H1 (cell line): ENCODE data around the gene NHEJ1. TPM values are rescaled to one million over a fixed set of nuclear protein-coding genes. Genes with fewer than 3 reads are reported as not detected.

Experiments
- CTCF ChIA-PET: fragments of 300-600 bp; sonication (Branson Sonifier 250); formaldehyde crosslinking; loops from one replicate; lab custom pipeline; 2021; ENCODE audit not compliant: partially characterized antibody; lab: Charles Lee
- POLR2A ChIA-PET: fragments of 300-600 bp; sonication (Branson Sonifier 250); formaldehyde crosslinking; loops from one replicate; lab custom pipeline; 2021; ENCODE audit warnings: inconsistent platforms; ENCODE audit not compliant: partially characterized antibody; lab: Charles Lee
- DNase-seq, 2 experiments: peaks; one replicate each; pipeline versions ENCODE4 v3.0.0 to v3.0.0-alpha.2; 2010 to 2022; ENCODE audit warnings: low spot score in 2 of 2, low read depth in 1 of 2, mixed read lengths in 1 of 2
- FAIRE-seq: peaks from 2 replicates; lab custom pipeline; 2011; peaks lifted over from hg19 to GRCh38; lab: Jason Lieb, UNC
- H2AFZ ChIP-seq: 2 replicates; pipeline ENCODE4 v1.8.1; 2012; ENCODE audit warnings: low read length, inconsistent platforms
- H2AK5ac ChIP-seq: 2 replicates; pipeline ENCODE4 v1.6.1; 2013; ENCODE audit warnings: low read depth, low read length
- H2BK120ac ChIP-seq: replicated peaks from 2 replicates; pipeline ENCODE3; 2013; ENCODE audit warnings: low read depth, low read length, inconsistent platforms
- H2BK12ac ChIP-seq: 2 replicates; pipeline ENCODE4 v1.6.1; 2013; ENCODE audit warnings: low read depth, low read length
- H2BK15ac ChIP-seq: 2 replicates; pipeline ENCODE4 v1.6.1; 2013; ENCODE audit warnings: low read length
- H2BK20ac ChIP-seq: 2 replicates; pipeline ENCODE4 v1.6.1; 2013; ENCODE audit warnings: low read length
- H2BK5ac ChIP-seq: 2 replicates; pipeline ENCODE4 v1.6.1; 2013; ENCODE audit warnings: low read depth, low read length
- H3K14ac ChIP-seq: 2 replicates; pipeline ENCODE4 v1.6.1; 2013; ENCODE audit warnings: inconsistent platforms; ENCODE audit not compliant: insufficient read length
- H3K18ac ChIP-seq: 2 replicates; pipeline ENCODE4 v1.6.1; 2013; ENCODE audit warnings: low read length; ENCODE audit errors: extremely low read depth
- H3K23ac ChIP-seq: 2 replicates; pipeline ENCODE4 v1.6.1; 2013; ENCODE audit warnings: inconsistent platforms; ENCODE audit not compliant: insufficient read length
- H3K23me2 ChIP-seq: 2 replicates; pipeline ENCODE4 v1.6.1; 2013; ENCODE audit warnings: low read depth, low read length
- H3K27ac ChIP-seq: 2 replicates; pipeline ENCODE4 v1.6.1; 2011; ENCODE audit warnings: low read depth, low read length, inconsistent platforms
- H3K27me3 ChIP-seq, 4 experiments: replicated peaks in 1 of 4; 1 replicate in 1 of 4; 2 replicates in 3 of 4; pipeline versions ENCODE4 v1.6.1 to v1.8.1; 2011 to 2013; ENCODE audit warnings: low read length in 3 of 4, mild to moderate bottlenecking in 3 of 4, inconsistent platforms in 2 of 4, mixed read lengths in 2 of 4, moderate library complexity in 1 of 4; ENCODE audit not compliant: control insufficient read depth in 3 of 4, insufficient read depth in 3 of 4; ENCODE audit errors: extremely low read depth in 1 of 4
- H3K36me3 ChIP-seq, 4 experiments: 2 replicates each; pipeline versions ENCODE4 v1.6.1 to v1.8.1; 2011 to 2013; ENCODE audit warnings: mild to moderate bottlenecking in 4 of 4, low read length in 3 of 4, moderate library complexity in 2 of 4, control low read depth in 1 of 4, inconsistent platforms in 1 of 4; ENCODE audit not compliant: insufficient read depth in 4 of 4, control insufficient read depth in 2 of 4
- H3K4ac ChIP-seq: replicated peaks from 2 replicates; pipeline ENCODE3; 2013; ENCODE audit warnings: low read length, low read depth, mixed read lengths, inconsistent platforms; ENCODE audit not compliant: insufficient read length
- H3K4me1 ChIP-seq, 4 experiments: replicated peaks in 1 of 4; 1 replicate in 1 of 4; 2 replicates in 3 of 4; pipeline versions ENCODE4 v1.6.1 to v1.8.1; 2011 to 2013; ENCODE audit warnings: low read length in 3 of 4, inconsistent platforms in 2 of 4, mixed read lengths in 1 of 4; ENCODE audit not compliant: insufficient read depth in 4 of 4, control insufficient read depth in 3 of 4
- H3K4me2 ChIP-seq, 2 experiments: 2 replicates each; pipeline versions ENCODE4 v1.6.1 to v1.8.1; 2011 to 2013; ENCODE audit warnings: low read depth in 2 of 2, low read length in 2 of 2, control low read depth in 1 of 2, inconsistent platforms in 1 of 2, mild to moderate bottlenecking in 1 of 2; ENCODE audit not compliant: insufficient read depth in 1 of 2
- H3K4me3 ChIP-seq, 4 experiments: fragments of 200-600, 300-600 bp in 1 of 4; sonication (generic), shearing (Covaris generic), sonication (Bioruptor Twin) in 1 of 4; 2 replicates each; pipeline versions ENCODE4 v1.5.1 to v1.8.1; 2011 to 2016; ENCODE audit warnings: low read length in 4 of 4, low read depth in 3 of 4, control low read depth in 2 of 4, inconsistent platforms in 2 of 4, mild to moderate bottlenecking in 2 of 4, mixed read lengths in 1 of 4, moderate library complexity in 1 of 4; ENCODE audit not compliant: insufficient read depth in 2 of 4; ENCODE audit errors: extremely low read depth in 1 of 4
- H3K56ac ChIP-seq: replicated peaks from 2 replicates; pipeline ENCODE3; 2013; ENCODE audit warnings: low read depth, mild to moderate bottlenecking, mixed read lengths, low read length, inconsistent platforms; ENCODE audit not compliant: insufficient read length
- H3K79me1 ChIP-seq: 2 replicates; pipeline ENCODE4 v1.6.1; 2013; ENCODE audit warnings: low read depth, low read length, control low read depth
- H3K79me2 ChIP-seq, 2 experiments: 2 replicates each; pipeline versions ENCODE4 v1.6.1 to v1.8.1; 2012 to 2013; ENCODE audit warnings: low read length in 2 of 2, mild to moderate bottlenecking in 2 of 2, inconsistent platforms in 1 of 2; ENCODE audit not compliant: insufficient read depth in 2 of 2, control insufficient read depth in 1 of 2
- H3K9ac ChIP-seq, 4 experiments: replicated peaks in 1 of 4; 1 replicate in 1 of 4; 2 replicates in 3 of 4; pipeline versions ENCODE4 v1.6.1 to v1.8.1; 2011 to 2013; ENCODE audit warnings: low read depth in 3 of 4, low read length in 3 of 4, control low read depth in 2 of 4, mild to moderate bottlenecking in 2 of 4, moderate library complexity in 2 of 4, inconsistent platforms in 1 of 4; ENCODE audit errors: extremely low read depth in 1 of 4
- H3K9me3 ChIP-seq, 2 experiments: 2 replicates each; pipeline versions ENCODE4 v1.6.1 to v1.8.1; 2012 to 2013; ENCODE audit warnings: mild to moderate bottlenecking in 2 of 2, moderate library complexity in 2 of 2, control low read depth in 1 of 2, inconsistent platforms in 1 of 2, low read depth in 1 of 2, low read length in 1 of 2, mixed read lengths in 1 of 2; ENCODE audit not compliant: insufficient read depth in 2 of 2
- H4K20me1 ChIP-seq, 2 experiments: replicated peaks in 1 of 2; 2 replicates each; pipeline versions ENCODE3 to v1.8.1; 2011 to 2013; ENCODE audit warnings: inconsistent platforms in 2 of 2, low read length in 2 of 2, mild to moderate bottlenecking in 1 of 2; ENCODE audit not compliant: insufficient read depth in 2 of 2, control insufficient read depth in 1 of 2
- H4K5ac ChIP-seq: 2 replicates; pipeline ENCODE4 v1.6.1; 2013; ENCODE audit warnings: low read length, low read depth, mixed read lengths, inconsistent platforms; ENCODE audit not compliant: insufficient read length
- H4K8ac ChIP-seq: 2 replicates; pipeline ENCODE4 v1.8.0; 2013; ENCODE audit warnings: mild to moderate bottlenecking, moderate library complexity, low read length, inconsistent platforms; ENCODE audit not compliant: insufficient read depth; ENCODE audit errors: extremely low read depth
- H4K91ac ChIP-seq: replicated peaks from 2 replicates; pipeline ENCODE3; 2013; ENCODE audit warnings: low read length, mixed read lengths, inconsistent platforms; ENCODE audit not compliant: insufficient read length
- BACH1 ChIP-seq: IDR thresholded peaks from 2 replicates; pipeline ENCODE4 v1.6.1; 2012; ENCODE audit warnings: low read length, improper control_type of control experiment
- GTF2F1 ChIP-seq: IDR thresholded peaks from 2 replicates; pipeline ENCODE4 v1.6.1; 2012; ENCODE audit warnings: low read depth, low read length, improper control_type of control experiment, borderline replicate concordance
- HDAC2 ChIP-seq, 2 experiments: fragments of 300-600 bp in 1 of 2; sonication (generic) in 1 of 2; IDR thresholded peaks; 2 replicates each; pipeline ENCODE4 v1.6.1; 2011 to 2012; ENCODE audit warnings: low read depth in 2 of 2, low read length in 2 of 2, mild to moderate bottlenecking in 2 of 2, moderate library complexity in 2 of 2, borderline replicate concordance in 1 of 2, inconsistent platforms in 1 of 2
- KDM4A ChIP-seq: IDR thresholded peaks from one replicate; pipeline ENCODE4 v1.7.1; 2012; ENCODE audit warnings: low read depth, mild to moderate bottlenecking, moderate library complexity, low read length, inconsistent platforms; ENCODE audit not compliant: severe bottlenecking
- NRF1 ChIP-seq: IDR thresholded peaks from 2 replicates; pipeline ENCODE4 v1.6.1; 2011; ENCODE audit warnings: mild to moderate bottlenecking, low read depth, low read length, improper control_type of control experiment
- RFX5 ChIP-seq: IDR thresholded peaks from 2 replicates; pipeline ENCODE4 v1.6.1; 2011; ENCODE audit warnings: low read depth, low read length, improper control_type of control experiment, borderline replicate concordance
- RNF2 ChIP-seq: fragments of 200-900, 300-1000 bp; sonication (generic); IDR thresholded peaks from 2 replicates; pipeline ENCODE4 v1.7.1; 2016; ENCODE audit warnings: borderline replicate concordance, low read depth, mild to moderate bottlenecking, antibody characterized with exemption, low read length; ENCODE audit not compliant: poor library complexity, severe bottlenecking; ENCODE audit errors: missing control alignments
- SP4 ChIP-seq: IDR thresholded peaks from 2 replicates; pipeline ENCODE4 v1.6.1; 2012; ENCODE audit warnings: low read length, inconsistent platforms
- YY1 ChIP-seq: IDR thresholded peaks from 2 replicates; pipeline ENCODE4 v1.6.1; 2011; ENCODE audit warnings: low read depth, mild to moderate bottlenecking, low read length
- WGBS, 2 experiments: shearing (Covaris generic) in 1 of 2; methylation state at CpG; one replicate each; pipeline versions ENCODE4 v1.1.6 to v1.1.7; 2013 to 2015; ENCODE audit warnings: low lambda C conversion rate in 2 of 2, mixed read lengths in 2 of 2, inconsistent platforms in 1 of 2, low coverage in 1 of 2, missing lambda C conversion rate in 1 of 2; ENCODE audit not compliant: insufficient replicate concordance in 2 of 2, insufficient coverage in 1 of 2, insufficient read length in 1 of 2; ENCODE audit errors: extremely low coverage in 1 of 2, missing lambda C conversion rate in 1 of 2; 5-methylcytosine and 5-hydroxymethylcytosine counted together
- polyA plus RNA-seq, 7 experiments: library from polyadenylated mRNA; depleted of rRNA in 3 of 7; stranded (reverse) in 5 of 7; unstranded in 2 of 7; fragments of >200 nt in 5 of 7; fragments of 200-250 nt in 2 of 7; gene quantifications; 1 replicate in 5 of 7; 2 replicates in 1 of 7; 4 replicates in 1 of 7; pipeline versions ENCODE4 v1.2.1 to v1.2.3, GENCODE V29; 2011 to 2013; ENCODE audit warnings: missing spikeins in 2 of 7, mixed read lengths in 2 of 7
- total RNA-seq: library from RNA; stranded (reverse); fragmentation: NEBNext Ultra II Directional; extraction: Animal tissue kit (Norgen Biotek cat#: 25700); gene quantifications from 2 replicates; pipeline ENCODE4 v1.2.1, GENCODE V29; 2021
- TF ChIP-seq, protein P1 (sequence below): IDR thresholded peaks from 2 replicates; pipeline ENCODE4 v1.6.1; 2012; ENCODE audit warnings: inconsistent platforms
- TF ChIP-seq, protein P2 (sequence below): IDR thresholded peaks from 2 replicates; pipeline ENCODE4 v1.6.1; 2012; ENCODE audit warnings: inconsistent platforms

NHEJ1 gene
- total and polyA plus RNA-seq, 2 of the 8 experiments (the other 6 are each of a cell fraction or from before 2014, with no cell fraction given): 22.7 to 24.1 TPM

DNA sequence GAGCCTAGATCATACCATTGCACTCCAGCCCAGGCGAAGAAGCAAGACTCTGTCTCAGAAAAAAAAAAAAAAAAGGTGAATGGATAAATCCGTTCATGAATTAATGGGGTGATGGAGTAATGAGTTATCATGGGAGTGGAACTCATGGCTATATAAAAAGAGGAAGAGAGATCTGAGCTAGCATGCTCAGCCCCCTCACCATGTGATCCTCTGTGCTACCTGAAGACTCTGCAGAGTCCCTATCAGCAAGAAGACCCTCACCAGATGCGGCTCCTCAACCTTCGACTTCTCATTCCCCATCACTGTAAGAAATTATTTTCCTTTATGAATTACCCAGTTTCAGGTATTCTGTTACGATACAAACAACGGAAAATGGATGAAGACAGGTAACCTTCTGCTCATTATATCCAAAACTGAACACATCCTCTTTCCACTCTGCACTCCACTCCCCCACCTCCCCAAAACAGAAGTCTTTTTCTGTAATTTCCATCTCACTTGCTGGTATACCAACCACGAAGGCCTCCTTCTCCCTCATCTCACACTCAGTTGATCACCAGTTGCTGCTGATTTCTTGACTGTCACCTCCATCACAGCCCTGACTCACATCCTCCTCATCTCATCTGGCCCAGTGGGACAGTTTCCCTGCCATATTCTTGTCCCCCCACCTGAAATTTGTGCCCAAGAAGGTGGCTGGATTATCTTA lies 26.3 kb upstream of the NHEJ1 start:
- Histone ChIP-seq H3K4me1 (no peaks in the 10 kb centered on the region), H4K8ac (no peak overlapping the region), H3K18ac (no peak overlapping the region), H3K4ac (no peak overlapping the region), H4K20me1 (peaks cover 0 to 2% of the 10 kb centered on the region in 2 experiments), H3K27ac (no peak overlapping the region), H3K56ac (no peak overlapping the region), H2AFZ (no peak overlapping the region), H3K27me3 (no peaks in the 10 kb centered on the region), H3K4me2 (no peak overlapping the region), H2BK5ac (no peak overlapping the region), H3K14ac (no peak overlapping the region), H2BK12ac (no peak overlapping the region), H4K5ac (no peak overlapping the region), H3K79me2 (no peaks in the 10 kb centered on the region), H3K23ac (no peak overlapping the region), H3K9ac (no peak overlapping the region), H2AK5ac (no peak overlapping the region), H4K91ac (no peak overlapping the region), H3K9me3 (no peaks in the 10 kb centered on the region), H2BK20ac (no peak overlapping the region), H3K4me3 (no peak overlapping the region), H3K36me3 (peaks cover 4 to 21% (median 10%) of the 10 kb centered on the region in 4 experiments; a peak in 6 of 8 replicates), H2BK15ac (no peak overlapping the region), H2BK120ac (no peak overlapping the region), H3K79me1 (no peaks in the 10 kb centered on the region), H3K23me2 (no peaks in the 10 kb centered on the region)
- no peak for DNase-seq
- WGBS, 2 experiments: 88% methylated on average over 6 of the region's 7 CpGs; no CpG with 5 or more reads in 1 of the 2 experiments
- CTCF ChIA-PET: no interaction called here
- no peak for FAIRE-seq
- POLR2A ChIA-PET: no interaction called here
- TF ChIP-seq KDM4A: no peak
- no peak for TF ChIP-seq SP4
- no peak for TF ChIP-seq YY1
- TF ChIP-seq RNF2: no peak
- no peak for TF ChIP-seq NRF1
- no peak for TF ChIP-seq GTF2F1
- TF ChIP-seq RFX5: no peak
- TF ChIP-seq BACH1: no peak
- TF ChIP-seq, protein P1, sequence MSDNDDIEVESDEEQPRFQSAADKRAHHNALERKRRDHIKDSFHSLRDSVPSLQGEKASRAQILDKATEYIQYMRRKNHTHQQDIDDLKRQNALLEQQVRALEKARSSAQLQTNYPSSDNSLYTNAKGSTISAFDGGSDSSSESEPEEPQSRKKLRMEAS: no peak
- TF ChIP-seq HDAC2 (IDR thresholded peaks at IDR 0.05; ENCODE audit: borderline replicate concordance in 1 of 2, low read depth in 2 of 2, low read length in 2 of 2): no peak
- TF ChIP-seq, protein P2, sequence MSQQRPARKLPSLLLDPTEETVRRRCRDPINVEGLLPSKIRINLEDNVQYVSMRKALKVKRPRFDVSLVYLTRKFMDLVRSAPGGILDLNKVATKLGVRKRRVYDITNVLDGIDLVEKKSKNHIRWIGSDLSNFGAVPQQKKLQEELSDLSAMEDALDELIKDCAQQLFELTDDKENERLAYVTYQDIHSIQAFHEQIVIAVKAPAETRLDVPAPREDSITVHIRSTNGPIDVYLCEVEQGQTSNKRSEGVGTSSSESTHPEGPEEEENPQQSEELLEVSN: no peak
